ENCODE measurements around the gene BOC. TPM values are rescaled to one million over a fixed set of nuclear protein-coding genes. Genes with fewer than 3 reads are reported as not detected.

BOC gene
- total and polyA plus RNA-seq, 2 of the 13 experiments (the other 11 are each of a cell fraction or from before 2014, with no cell fraction given) = 0.04 TPM; not detected in 1

GRCh38 chr3:113163152-113163551, 48.2 kb upstream of the BOC start:
- Histone ChIP-seq H3K27ac (ENCODE audit: extremely low read length, insufficient read depth, low read length) (no peak overlapping the region), H3K4me3 (replicated peaks in 1 of 3; ENCODE audit: insufficient read depth in 1 of 3, low read depth in 2 of 3, low read length in 3 of 3) (no peak overlapping the region), H2AFZ (ENCODE audit: low read length) (no peak overlapping the region), H3K79me2 (ENCODE audit: insufficient read depth, low read length) (no peaks in the 10 kb centered on the region), H4K20me1 (ENCODE audit: insufficient read depth, low read length) (no peaks in the 10 kb centered on the region), H3K4me2 (ENCODE audit: low read depth, low read length) (no peak overlapping the region), H3K36me3 (replicated peaks in 1 of 2; ENCODE audit: control insufficient read depth in 1 of 2, insufficient read depth in 2 of 2, low read length in 2 of 2) (no peaks in the 10 kb centered on the region), H3K9me3 (ENCODE audit: low read length) (no peaks in the 10 kb centered on the region), H3K27me3 (ENCODE audit: control insufficient read depth in 1 of 2, insufficient read depth in 2 of 2, low read length in 2 of 2) (peaks cover 2 to 10% of the 10 kb centered on the region in 2 experiments; a peak in 3 of 5 replicates), H3K9ac (ENCODE audit: insufficient read depth, low read depth, low read length) (no peak overlapping the region), H3K4me1 (ENCODE audit: insufficient read depth, low read length) (no peaks in the 10 kb centered on the region)
- no peak for FAIRE-seq
- intact Hi-C loops (cut with micrococcal nuclease; ENCODE audit: unreplicated experiment) (no loop called here), in situ Hi-C loops (cut with HindIII; ENCODE audit: extremely low pct_ligation_motif_present, low pct_unique_long_range_greater_than_20kb) (no loop called here)
- 7% methylated on average over 6 of the region's 6 CpGs for WGBS (ENCODE audit: low lambda C conversion rate)
- ATAC-seq = no peak
- BruUV-seq (replicated peaks) = no TSS peak
- ChIA-PET POLR2A (no interaction called here), CTCF (ENCODE audit: low intra/inter-chr PET ratio, low total read pairs) (no interaction called here)
- TF ChIP-seq ZNF567 (CRISPR knock-in tag; IDR thresholded peaks at IDR 0.05; ENCODE audit: borderline replicate concordance) = no peak
- TF ChIP-seq MLXIP (CRISPR knock-in tag; IDR thresholded peaks at IDR 0.05; ENCODE audit: borderline replicate concordance) = no peak
- no peak for TF ChIP-seq ZNF563 (CRISPR knock-in tag; IDR thresholded peaks at IDR 0.05)
- no peak for TF ChIP-seq NFIB (CRISPR knock-in tag; IDR thresholded peaks at IDR 0.05; ENCODE audit: borderline replicate concordance)
- TF ChIP-seq PHF20 (CRISPR knock-in tag; IDR thresholded peaks at IDR 0.05) = no peak
- no peak for TF ChIP-seq NBN (conservative IDR thresholded peaks at IDR 0.05)
- TF ChIP-seq ZFP82 (CRISPR knock-in tag; IDR thresholded peaks at IDR 0.05; ENCODE audit: borderline replicate concordance) = no peak
- no peak for TF ChIP-seq ZNF839 (CRISPR knock-in tag; IDR thresholded peaks at IDR 0.05; ENCODE audit: borderline replicate concordance)
- no peak for TF ChIP-seq MTA3 (CRISPR knock-in tag; IDR thresholded peaks at IDR 0.05)
- TF ChIP-seq TEAD3 (CRISPR knock-in tag; optimal IDR thresholded peaks at IDR 0.05; ENCODE audit: borderline replicate concordance) = no peak
- DNase-seq (ENCODE audit: low spot score) = no peak

Measured in HepG2 (cell line).